ENCODE measurements around the gene KDM5B. TPM values are rescaled to one million over a fixed set of nuclear protein-coding genes. Genes with fewer than 3 reads are reported as not detected.

KDM5B gene
- total RNA-seq, 1 experiment from 2014 or later: 44.6 TPM

GRCh38 chr1:202687370-202687769 is 120.9 kb downstream of the KDM5B start:
- ChIA-PET RAD21 (ENCODE audit: low non-redundant PET in 1 of 2, low total read pairs in 2 of 2, uncharacterized antibody in 2 of 2, unreplicated experiment in 2 of 2) (no interaction called here), POLR2A (no interaction called here), CTCF (interaction anchor here (1.0 kb wide), 1 partner anchor 32 kb away, joined by 4 read pairs; no protein-coding TSS in a partner anchor)
- H4K20me1 ChIP-seq (ENCODE audit: insufficient read depth): no peaks in the 10 kb centered on the region
- H3K36me3 ChIP-seq (ENCODE audit: control insufficient read depth in 1 of 2, insufficient read depth in 2 of 2, low read length in 2 of 2): no peaks in the 10 kb centered on the region
- TF ChIP-seq CEBPB (IDR thresholded peaks at IDR 0.05; ENCODE audit: low read depth) (no peak), POLR2AphosphoS5 (IDR thresholded peaks at IDR 0.05; ENCODE audit: low read depth, low read length) (no peak), REST (IDR thresholded peaks at IDR 0.05; ENCODE audit: low read depth) (no peak), MAX (IDR thresholded peaks at IDR 0.05) (no peak), ATF3 (IDR thresholded peaks at IDR 0.05) (no peak), YY1 (IDR thresholded peaks at IDR 0.05; ENCODE audit: extremely low read depth, insufficient replicate concordance, low read depth, low read length) (no peak), POLR2A (IDR thresholded peaks at IDR 0.05; ENCODE audit: borderline replicate concordance, extremely low read depth, insufficient read depth, insufficient read length) (no peak), ZFX (IDR thresholded peaks at IDR 0.05) (no peak), TCF7L2 (IDR thresholded peaks at IDR 0.05; ENCODE audit: borderline replicate concordance, extremely low read depth, insufficient read depth, insufficient read length) (no peak), RAD21 (IDR thresholded peaks at IDR 0.05; ENCODE audit: low read depth) (no peak), CBX3 (IDR thresholded peaks at IDR 0.05; ENCODE audit: low read depth) (no peak), ELF1 (IDR thresholded peaks at IDR 0.05; ENCODE audit: borderline replicate concordance, low read depth) (no peak), CTCF (IDR thresholded peaks at IDR 0.05 in 2 of 3, conservative IDR thresholded peaks at IDR 0.05 in 1 of 3; ENCODE audit: borderline replicate concordance in 1 of 3, insufficient read depth in 1 of 3, low read depth in 2 of 3, low read length in 2 of 3) (no peak), ZBTB33 (IDR thresholded peaks at IDR 0.05; ENCODE audit: extremely low read depth, insufficient replicate concordance, low read length) (no peak), EZH2phosphoT487 (IDR thresholded peaks at IDR 0.05; ENCODE audit: borderline replicate concordance) (no peak), ZNF274 (IDR thresholded peaks at IDR 0.05; ENCODE audit: low read depth, low read length) (no peak), SIN3A (IDR thresholded peaks at IDR 0.05; ENCODE audit: low read depth) (no peak)
- H3K9me2 ChIP-seq (ENCODE audit: insufficient read depth): no peaks in the 10 kb centered on the region
- H2AFZ ChIP-seq (ENCODE audit: low read depth, low read length, poor library complexity, severe bottlenecking): no peak overlapping the region
- H3K9ac ChIP-seq (ENCODE audit: low read length): no peak overlapping the region
- no peaks in the 10 kb centered on the region for H3K9me3 ChIP-seq (ENCODE audit: control insufficient read depth in 1 of 2, insufficient read depth in 1 of 2, low read depth in 1 of 2, low read length in 2 of 2)
- intact Hi-C loops (cut with micrococcal nuclease): no loop called here
- BruUV-seq (replicated peaks): no TSS peak
- H3K4me2 ChIP-seq (ENCODE audit: low read length): no peak overlapping the region
- peaks cover 5 to 8% of the 10 kb centered on the region in 2 experiments; a peak in 3 of 4 replicates for H3K4me1 ChIP-seq (ENCODE audit: control insufficient read depth in 1 of 2, insufficient read depth in 2 of 2, low read length in 2 of 2)
- peaks cover 80% of the 10 kb centered on the region for H3K27me3 ChIP-seq (ENCODE audit: insufficient read depth, low read length)
- H3K79me2 ChIP-seq (ENCODE audit: insufficient read depth, low read length): no peaks in the 10 kb centered on the region
- no peak overlapping the region for H3K4me3 ChIP-seq (replicated peaks in 1 of 2; ENCODE audit: low read depth in 1 of 2, low read length in 2 of 2)
- ATAC-seq (no peak), DNase-seq (ENCODE audit: low read depth, low spot score) (no peak)
- no peak overlapping the region for H3K27ac ChIP-seq (ENCODE audit: low read depth, low read length)

Measured in HCT116 (cell line).